Dendritic cell treated with granulocyte-macrophage colony-stimulating factor and Interleukin-4, amounts not matched to agents 40 ng/mL and 50 ng/mL, for 4 days (primary cell): ENCODE measurements around the gene SIAH2.
A peak's percentile ranks its signal among the peaks of the same experiment; 100 is the strongest.

ENCODE experiments used
- H3K27ac Mint-ChIP-seq: one replicate; pipeline ENCODE4 v1.8.0; 2022; ENCODE audit warnings: mild to moderate bottlenecking, mixed read lengths
- H3K27me3 Mint-ChIP-seq: one replicate; pipeline ENCODE4 v1.8.0; 2022; ENCODE audit warnings: mild to moderate bottlenecking, mixed read lengths
- H3K36me3 Mint-ChIP-seq: one replicate; pipeline ENCODE4 v1.8.0; 2022; ENCODE audit warnings: low read depth, mixed read lengths
- H3K4me1 Mint-ChIP-seq: one replicate; pipeline ENCODE4 v1.8.0; 2022; ENCODE audit warnings: low read depth, mixed read lengths
- H3K4me3 Mint-ChIP-seq: one replicate; pipeline ENCODE4 v1.8.0; 2022; ENCODE audit warnings: mild to moderate bottlenecking, moderate library complexity, mixed read lengths
- H3K9me3 Mint-ChIP-seq: one replicate; pipeline ENCODE4 v1.8.0; 2022; ENCODE audit warnings: mixed read lengths
- intact Hi-C: fragments of 100-400 bp; cut with micrococcal nuclease; formaldehyde crosslinking; loops from one replicate; pipeline ENCODE4 v1.15.0; 2022

The SIAH2 gene

GRCh38 chr3:150764967-150765366, 2.0 kb upstream of the SIAH2 start:
- Mint-ChIP-seq H3K4me3 (no peak overlapping the region), H3K27ac (no peak overlapping the region), H3K4me1 (peaks cover 26% of the 10 kb centered on the region), H3K36me3 (peaks cover 13% of the 10 kb centered on the region), H3K9me3 (no peaks in the 10 kb centered on the region), H3K27me3 (peaks cover 1% of the 10 kb centered on the region)
- intact Hi-C loops: loop anchor here (5.0 kb wide), 3 partner anchors 43 to 358 kb away; partner anchors contain the start of gene TSC22D2

GRCh38 chr3:150764566-150764965, 1.6 kb upstream of the SIAH2 start:
- H3K4me1 Mint-ChIP-seq: peaks cover 30% of the 10 kb centered on the region
- H3K27me3 Mint-ChIP-seq: peaks cover 1% of the 10 kb centered on the region
- no peaks in the 10 kb centered on the region for H3K9me3 Mint-ChIP-seq
- H3K36me3 Mint-ChIP-seq: peaks cover 13% of the 10 kb centered on the region
- no peak overlapping the region for H3K4me3 Mint-ChIP-seq
- H3K27ac Mint-ChIP-seq: peak overlapping the region; percentile 98
- intact Hi-C loops: loop anchor here (5.0 kb wide), 3 partner anchors 42 to 357 kb away; partner anchors contain the start of gene TSC22D2

- intact Hi-C loops: loop anchor here (2.0 to 5.0 kb wide), 4 partner anchors 42 to 357 kb away; partner anchors contain the start of genes EIF2A, SERP1 and TSC22D2
These were observed 993 bp upstream of the SIAH2 start for GRCh38 chr3:150763841-150764483.

GRCh38 chr3:150762662-150763121, 277 bp downstream of the SIAH2 start:
- H3K9me3 Mint-ChIP-seq: no peaks in the 10 kb centered on the region
- peak overlapping the region; percentile 98 for H3K27ac Mint-ChIP-seq
- peak overlapping the region; percentile 94 for H3K4me3 Mint-ChIP-seq
- H3K4me1 Mint-ChIP-seq: peaks cover 41% of the 10 kb centered on the region
- H3K27me3 Mint-ChIP-seq: no peaks in the 10 kb centered on the region
- intact Hi-C loops: loop anchor here (2.0 to 5.0 kb wide), 4 partner anchors 40 to 355 kb away; partner anchors contain the start of genes EIF2A, SERP1 and TSC22D2
- peaks cover 20% of the 10 kb centered on the region for H3K36me3 Mint-ChIP-seq

More at GRCh38 chr3:150763841-150764483, 993 bp upstream of the SIAH2 start:
- peak overlapping the region; percentile 94 for H3K4me3 Mint-ChIP-seq
- peak overlapping the region; percentile 98 for H3K27ac Mint-ChIP-seq
- peaks cover 13% of the 10 kb centered on the region for H3K36me3 Mint-ChIP-seq
- H3K27me3 Mint-ChIP-seq: peaks cover 1% of the 10 kb centered on the region
- no peaks in the 10 kb centered on the region for H3K9me3 Mint-ChIP-seq
- peaks cover 34% of the 10 kb centered on the region for H3K4me1 Mint-ChIP-seq

GRCh38 chr3:150761831-150762661, 923 bp downstream of the SIAH2 start:
- intact Hi-C loops: loop anchor here (2.0 to 5.0 kb wide), 4 partner anchors 40 to 355 kb away; partner anchors contain the start of genes EIF2A, SERP1 and TSC22D2
- H3K36me3 Mint-ChIP-seq: peaks cover 27% of the 10 kb centered on the region
- H3K9me3 Mint-ChIP-seq: no peaks in the 10 kb centered on the region
- peak overlapping the region; percentile 89 for H3K4me3 Mint-ChIP-seq
- peak overlapping the region; percentile 98 for H3K27ac Mint-ChIP-seq
- H3K27me3 Mint-ChIP-seq: no peaks in the 10 kb centered on the region
- peaks cover 48% of the 10 kb centered on the region for H3K4me1 Mint-ChIP-seq

- Mint-ChIP-seq H3K4me1 (peaks cover 55% of the 10 kb centered on the region), H3K27ac (peak overlapping the region; percentile 41), H3K27me3 (no peaks in the 10 kb centered on the region), H3K4me3 (peak overlapping the region; percentile 89), H3K36me3 (peaks cover 31% of the 10 kb centered on the region), H3K9me3 (no peaks in the 10 kb centered on the region)
- intact Hi-C loops: loop anchor here (5.0 kb wide), 3 partner anchors 38 to 353 kb away; partner anchors contain the start of gene TSC22D2
These were observed 2.4 kb downstream of the SIAH2 start for GRCh38 chr3:150760431-150761200.

- Mint-ChIP-seq H3K27me3 (no peaks in the 10 kb centered on the region), H3K4me3 (peak overlapping the region; percentile 89), H3K27ac (peak overlapping the region; percentile 41), H3K36me3 (peaks cover 31% of the 10 kb centered on the region), H3K4me1 (peaks cover 55% of the 10 kb centered on the region), H3K9me3 (no peaks in the 10 kb centered on the region)
- intact Hi-C loops: loop anchor here (5.0 kb wide), 3 partner anchors 38 to 353 kb away; partner anchors contain the start of gene TSC22D2
These were observed 3.0 kb downstream of the SIAH2 start for GRCh38 chr3:150759947-150760346.

GRCh38 chr3:150759319-150759718, 3.6 kb downstream of the SIAH2 start:
- Mint-ChIP-seq H3K9me3 (no peaks in the 10 kb centered on the region), H3K36me3 (peaks cover 32% of the 10 kb centered on the region), H3K27ac (no peak overlapping the region), H3K27me3 (no peaks in the 10 kb centered on the region), H3K4me1 (peaks cover 49% of the 10 kb centered on the region), H3K4me3 (no peak overlapping the region)
- intact Hi-C loops: no loop called here

GRCh38 chr3:150757768-150758167, 5.2 kb downstream of the SIAH2 start:
- Mint-ChIP-seq H3K4me1 (peaks cover 50% of the 10 kb centered on the region), H3K27me3 (no peaks in the 10 kb centered on the region), H3K36me3 (peaks cover 41% of the 10 kb centered on the region), H3K4me3 (no peak overlapping the region), H3K9me3 (no peaks in the 10 kb centered on the region), H3K27ac (no peak overlapping the region)
- intact Hi-C loops: no loop called here

- Mint-ChIP-seq H3K4me1 (peaks cover 50% of the 10 kb centered on the region), H3K27ac (no peak overlapping the region), H3K27me3 (no peaks in the 10 kb centered on the region), H3K4me3 (no peak overlapping the region), H3K9me3 (no peaks in the 10 kb centered on the region), H3K36me3 (peaks cover 44% of the 10 kb centered on the region)
- intact Hi-C loops: no loop called here
These were observed 5.6 kb downstream of the SIAH2 start for GRCh38 chr3:150757364-150757763.

- no peak overlapping the region for H3K4me3 Mint-ChIP-seq
- no peaks in the 10 kb centered on the region for H3K27me3 Mint-ChIP-seq
- intact Hi-C loops: no loop called here
- H3K36me3 Mint-ChIP-seq: peaks cover 43% of the 10 kb centered on the region
- H3K4me1 Mint-ChIP-seq: peaks cover 58% of the 10 kb centered on the region
- H3K9me3 Mint-ChIP-seq: no peaks in the 10 kb centered on the region
- no peak overlapping the region for H3K27ac Mint-ChIP-seq
These were observed 6.4 kb downstream of the SIAH2 start for GRCh38 chr3:150756491-150757059.

GRCh38 chr3:150755902-150756301, 7.1 kb downstream of the SIAH2 start:
- H3K27me3 Mint-ChIP-seq: no peaks in the 10 kb centered on the region
- peaks cover 65% of the 10 kb centered on the region for H3K4me1 Mint-ChIP-seq
- no peaks in the 10 kb centered on the region for H3K9me3 Mint-ChIP-seq
- no peak overlapping the region for H3K4me3 Mint-ChIP-seq
- H3K36me3 Mint-ChIP-seq: peaks cover 49% of the 10 kb centered on the region
- intact Hi-C loops: no loop called here
- H3K27ac Mint-ChIP-seq: no peak overlapping the region

GRCh38 chr3:150754896-150755295, 8.1 kb downstream of the SIAH2 start:
- Mint-ChIP-seq H3K36me3 (peaks cover 55% of the 10 kb centered on the region), H3K27me3 (no peaks in the 10 kb centered on the region), H3K9me3 (no peaks in the 10 kb centered on the region), H3K4me1 (peaks cover 55% of the 10 kb centered on the region), H3K4me3 (no peak overlapping the region), H3K27ac (no peak overlapping the region)
- intact Hi-C loops: no loop called here
